EL (cell line): Measurements from ENCODE around the gene FXYD6.
A peak's percentile ranks its signal among the peaks of the same experiment; 100 is the strongest.

Experiments used
- DNase-seq: peaks from one replicate; pipeline ENCODE4 v3.0.0-alpha.2; 2016

Gene FXYD6

DNA sequence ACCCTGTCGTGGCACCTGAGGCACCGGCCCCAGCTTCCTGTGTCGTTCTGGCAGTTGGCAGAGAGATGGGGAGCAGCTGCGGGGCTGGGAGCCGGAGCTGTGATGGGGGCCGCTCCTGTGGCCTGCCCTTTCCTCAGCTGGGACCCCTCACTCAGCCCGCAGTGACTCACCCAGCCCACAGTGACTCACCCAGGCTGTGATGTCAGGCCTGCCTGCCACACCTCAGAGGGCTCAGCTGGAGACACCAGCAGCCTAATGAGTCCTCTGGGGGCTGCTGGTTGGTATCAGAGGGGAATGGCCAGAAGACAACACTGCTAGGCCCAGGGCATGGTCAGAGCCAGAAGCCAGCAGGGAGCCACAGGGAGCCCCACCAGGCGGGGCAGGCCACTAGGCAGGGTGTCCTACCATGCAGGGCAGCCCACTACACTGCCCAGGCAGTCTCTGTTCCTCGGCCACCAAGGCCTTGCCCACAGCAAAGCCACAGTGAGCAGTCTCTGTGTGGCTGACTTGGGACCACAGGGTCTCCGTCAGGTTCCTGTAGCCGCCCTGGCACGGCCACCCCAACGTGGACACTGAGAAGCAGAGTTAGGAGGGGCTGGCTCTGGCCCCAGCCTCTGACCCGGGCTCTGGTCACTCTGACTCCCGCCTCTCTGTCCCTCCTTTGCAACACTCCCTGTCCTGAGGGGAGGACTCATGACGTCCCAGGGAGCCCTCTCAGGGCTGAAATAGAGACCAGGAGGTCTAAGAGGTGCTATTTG lies 47.7 kb downstream of the FXYD6 start:
- peak; percentile 58 for DNase-seq

DNA sequence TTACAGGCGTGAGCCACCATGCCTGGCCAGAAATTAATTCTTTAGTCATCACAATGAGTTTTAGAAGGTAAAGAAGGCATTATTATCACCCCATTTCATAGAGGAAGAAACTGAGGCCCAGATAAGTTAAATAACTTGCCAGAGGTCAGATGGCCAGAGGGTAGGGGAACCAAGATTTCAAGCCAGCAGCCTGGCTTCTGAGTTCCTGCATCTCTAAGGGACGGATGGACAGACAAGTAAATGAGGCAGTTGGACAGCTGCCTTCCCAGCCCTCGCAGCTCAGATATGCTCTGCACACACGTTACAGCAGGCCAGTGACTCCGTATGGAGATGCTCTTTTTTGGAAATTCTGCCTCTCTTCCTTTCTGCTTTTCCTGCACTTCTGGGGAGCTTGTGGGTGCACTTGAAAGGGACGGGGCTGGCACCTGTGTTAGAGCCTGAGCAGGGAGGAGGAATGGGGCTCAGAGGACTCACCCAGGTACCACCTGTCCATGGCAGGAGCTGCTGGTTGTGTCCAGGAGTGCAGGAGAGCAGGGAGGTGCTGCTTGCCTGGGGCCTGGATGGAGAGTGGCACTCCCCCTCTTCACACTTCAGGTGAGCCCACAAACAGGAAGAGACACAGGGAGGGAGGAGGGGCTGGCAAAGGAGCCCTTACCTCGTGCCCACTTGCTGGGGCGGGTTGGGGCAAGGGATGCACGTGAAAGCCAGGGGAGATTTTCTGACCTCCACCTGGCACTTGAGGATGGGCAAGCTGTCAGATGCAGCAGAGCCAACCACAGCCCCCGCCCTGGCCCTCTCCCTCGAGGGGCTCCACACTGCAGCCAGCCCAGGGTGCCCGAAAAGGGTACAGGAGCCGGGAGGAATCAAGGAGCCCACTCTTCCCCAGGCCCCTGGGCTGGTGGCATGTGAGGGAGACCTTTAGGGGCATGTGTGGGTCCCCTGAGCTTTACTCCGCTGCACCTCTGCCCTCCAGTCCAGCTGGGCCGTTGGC lies 48.6 kb downstream of the FXYD6 start:
- no peak for DNase-seq

DNA sequence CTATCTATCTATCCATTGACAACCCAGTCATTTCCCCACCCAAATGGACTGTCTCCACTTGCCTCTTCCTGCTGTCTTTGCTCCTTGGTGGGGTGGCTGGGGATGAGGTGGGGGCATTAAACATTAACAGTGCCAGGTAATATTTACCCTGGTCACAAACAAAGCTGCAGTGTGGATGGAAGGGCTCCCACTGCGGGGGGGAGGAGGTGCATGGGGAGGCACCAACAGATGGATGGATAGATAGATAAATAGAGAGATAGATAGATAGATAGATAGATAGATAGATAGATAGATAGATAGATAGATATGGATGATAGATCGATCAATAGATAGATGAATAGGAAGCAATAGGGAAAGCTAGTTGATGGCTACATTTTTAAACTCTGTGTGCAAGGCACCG lies 49.6 kb downstream of the FXYD6 start:
- no peak for DNase-seq

DNA sequence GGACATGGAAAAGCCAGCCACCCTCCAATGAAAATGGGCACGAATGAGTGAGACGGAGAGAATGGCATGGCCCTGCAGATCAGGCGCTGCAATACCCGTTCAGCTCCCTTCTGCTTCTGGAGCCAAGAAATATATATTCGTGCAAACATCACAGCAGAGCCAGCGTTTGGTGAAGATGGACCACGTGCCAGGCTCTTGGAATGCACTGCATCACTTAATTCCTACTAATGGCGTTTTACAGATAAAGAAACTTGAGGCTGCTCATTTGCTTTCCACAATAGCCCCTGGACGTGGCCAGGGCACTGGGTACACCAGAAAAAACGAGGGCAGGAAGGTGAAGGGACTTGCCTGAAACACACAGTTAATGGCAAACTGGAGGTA lies 50.3 kb downstream of the FXYD6 start:
- DNase-seq: no peak

DNA sequence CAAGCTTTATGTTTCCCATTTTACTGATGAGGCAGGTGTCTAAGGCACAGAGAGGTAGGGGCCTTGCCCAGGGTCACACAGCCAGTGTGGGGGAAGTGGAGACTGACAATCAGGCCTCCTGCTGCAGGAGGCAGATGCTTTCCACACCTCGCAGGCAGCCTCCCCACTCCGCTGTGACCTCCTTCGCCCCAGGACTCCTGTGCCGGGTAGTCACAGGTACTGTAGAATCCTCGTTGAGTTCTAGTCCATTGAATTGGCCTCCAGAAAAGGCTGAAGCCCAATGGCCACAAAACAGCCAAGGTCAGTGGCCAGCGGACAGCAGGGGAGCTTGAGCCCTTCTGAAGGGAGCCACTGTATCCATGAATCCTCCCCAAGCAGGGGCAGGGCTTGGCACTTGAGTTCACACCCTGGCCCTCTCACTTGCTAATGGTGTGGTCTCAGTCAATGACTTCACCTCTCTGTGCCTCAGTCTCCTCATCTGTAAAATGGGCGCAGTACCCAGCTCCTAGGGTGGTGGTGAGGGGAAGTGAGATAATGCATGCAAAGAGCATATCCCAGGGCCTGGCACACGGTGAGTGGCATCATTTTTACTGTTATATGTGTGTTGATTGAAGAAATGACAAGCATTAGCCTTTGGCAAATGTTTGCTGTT lies 50.8 kb downstream of the FXYD6 start:
- DNase-seq: no peak

DNA sequence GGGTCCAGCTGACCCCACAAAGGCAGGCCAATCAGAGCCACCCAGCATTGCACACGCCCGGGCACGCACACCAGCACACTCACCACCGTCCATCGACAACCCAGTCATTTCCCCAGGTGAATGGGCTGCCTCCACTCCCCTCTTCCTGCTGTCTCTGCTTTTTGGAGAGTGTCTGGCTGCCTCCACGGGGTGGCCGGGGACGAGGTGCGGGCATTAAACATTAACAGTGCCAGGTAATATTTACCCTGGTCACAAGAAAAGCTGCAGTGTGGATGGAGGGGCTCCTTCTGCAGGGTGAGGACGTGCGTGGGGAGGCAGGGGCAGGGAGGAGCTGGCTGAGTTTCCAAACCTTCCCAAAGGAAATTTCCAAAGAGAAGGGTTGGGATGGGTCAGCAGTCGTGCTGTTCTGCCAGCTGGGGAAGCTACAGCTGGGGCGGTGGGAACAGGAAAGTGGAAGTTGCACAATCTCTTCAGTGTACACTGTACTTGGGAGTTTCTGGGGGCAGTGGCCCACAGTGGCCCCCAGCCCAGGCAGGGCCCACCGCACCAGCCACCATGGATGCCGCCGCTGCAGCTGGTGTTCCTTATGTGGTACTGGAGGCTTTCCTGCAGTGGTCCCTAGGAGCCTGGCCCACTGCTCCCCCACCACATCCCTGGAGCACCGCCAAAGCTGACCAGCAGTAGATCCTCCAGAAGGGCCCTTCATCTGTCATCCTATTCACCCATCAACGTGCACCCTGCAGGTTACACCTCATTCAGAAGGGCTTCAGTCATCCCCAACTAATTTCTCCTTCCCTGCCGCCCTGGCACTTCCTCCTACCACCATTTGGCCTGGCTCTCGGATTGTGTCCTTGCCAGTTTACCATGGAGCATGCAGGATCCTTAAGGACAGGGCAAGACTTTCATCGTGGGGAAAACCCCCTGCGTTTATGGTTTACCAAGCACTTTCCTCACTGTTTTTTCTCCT lies 51.6 kb downstream of the FXYD6 start, which contains the start of gene FXYD2:
Gene FXYD2 (minus strand): TSS at position 174 of the 967 bp plus-strand sequence. CDS start 66 bp downstream, at position 108.
- DNase-seq: no peak

DNA sequence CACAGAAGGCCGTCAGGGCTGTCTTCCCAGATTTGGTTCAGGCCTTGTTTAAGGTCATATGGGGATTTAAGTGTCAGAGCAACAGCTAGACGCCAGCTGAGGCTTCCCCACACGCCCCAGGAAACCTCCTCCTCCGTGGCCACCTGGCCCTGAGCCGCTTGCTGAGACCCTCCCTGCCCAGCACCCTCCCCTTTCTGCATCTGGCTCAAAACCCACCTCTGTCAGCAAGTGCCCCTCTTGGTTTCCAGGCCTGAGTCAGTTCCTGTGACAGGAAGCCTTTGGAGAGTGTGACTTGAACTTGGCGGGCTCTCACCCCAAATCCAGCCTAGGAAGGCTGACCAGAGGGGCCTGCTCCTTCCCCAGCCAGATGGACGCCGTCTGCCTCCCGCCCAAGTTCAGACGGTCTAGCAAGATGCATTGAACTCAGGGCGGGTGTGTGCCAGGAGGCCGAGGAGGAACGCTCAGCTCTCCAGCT lies 52.5 kb downstream of the FXYD6 start:
- DNase-seq: no peak

DNA sequence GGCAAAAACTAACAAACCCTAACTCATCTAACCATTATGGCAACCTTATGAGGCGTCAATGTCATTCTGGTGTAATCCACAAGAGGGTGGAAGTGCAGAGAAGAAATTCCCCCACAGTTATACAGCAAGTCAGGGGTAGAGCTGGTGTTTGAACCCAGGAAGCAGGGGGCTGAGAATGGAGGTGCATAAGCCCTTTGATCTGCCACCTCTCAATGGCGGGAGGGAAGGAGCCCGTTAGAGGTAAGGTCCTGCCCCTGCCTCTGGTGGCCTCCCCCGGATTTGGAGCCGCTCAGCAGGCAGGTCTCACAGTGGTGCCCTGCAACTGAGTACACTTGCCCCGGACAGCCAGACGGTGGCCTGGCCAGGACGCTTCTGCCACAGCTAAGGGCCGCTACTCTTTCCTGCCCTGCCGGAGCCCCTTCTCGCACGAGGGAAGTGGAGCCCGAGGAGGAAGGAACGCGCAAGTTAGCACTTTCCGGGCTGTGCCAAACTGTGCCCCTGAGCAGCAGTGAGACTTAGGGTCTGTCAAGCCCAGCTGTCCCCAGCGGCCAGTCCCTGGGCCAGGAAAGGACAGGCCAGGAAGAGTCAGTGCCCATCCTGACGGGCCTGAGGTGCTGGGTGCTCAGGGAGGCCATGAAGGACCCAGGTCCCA lies 53.0 kb downstream of the FXYD6 start:
- no peak for DNase-seq

DNA sequence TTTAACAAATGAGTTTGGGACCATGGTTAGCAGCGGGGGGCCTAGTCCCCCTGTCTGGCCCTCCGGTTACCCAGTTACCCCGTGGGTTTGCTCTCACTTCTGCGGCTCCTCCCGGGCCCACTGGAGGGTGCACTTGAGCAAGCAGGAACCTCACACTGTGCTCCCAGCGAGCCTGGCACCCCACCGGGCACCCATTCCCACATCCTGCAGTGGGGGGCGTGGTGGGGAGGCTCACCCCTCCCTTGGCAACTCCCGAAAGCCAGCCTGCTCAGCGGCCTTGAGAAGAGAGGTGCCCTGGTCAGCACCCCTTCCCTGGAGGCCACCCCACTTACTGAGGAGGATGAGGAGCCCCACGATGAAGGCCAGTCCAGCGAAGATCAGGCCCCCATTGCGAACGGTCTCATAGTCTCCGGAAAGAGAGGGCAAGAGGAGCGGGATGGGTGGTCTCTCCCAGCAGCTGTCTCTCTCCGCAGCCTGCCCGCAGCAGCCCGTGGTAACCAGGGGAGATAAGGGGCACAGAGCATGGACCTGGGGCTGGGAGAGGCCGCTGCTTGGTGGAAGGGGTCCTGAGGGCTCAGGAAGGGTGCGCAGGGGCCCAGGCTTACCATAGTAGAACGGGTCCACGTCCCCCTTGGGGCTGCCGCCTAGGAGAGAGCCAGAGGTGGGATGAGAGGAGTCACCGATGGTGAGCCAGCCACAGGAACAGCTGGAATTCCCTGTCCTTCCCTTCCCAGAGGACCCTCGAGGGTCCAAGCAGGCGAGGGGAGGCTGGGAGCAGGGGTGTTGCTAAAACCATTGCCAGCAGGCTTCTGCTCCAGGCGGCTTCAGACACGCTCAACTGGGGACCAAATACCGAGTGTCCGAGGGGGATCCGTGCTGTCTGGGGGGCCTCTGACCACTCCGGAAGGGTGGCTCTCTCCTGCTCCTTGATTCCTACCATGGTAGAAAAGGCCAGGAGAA lies 54.1 kb downstream of the FXYD6 start:
- DNase-seq: no peak

DNA sequence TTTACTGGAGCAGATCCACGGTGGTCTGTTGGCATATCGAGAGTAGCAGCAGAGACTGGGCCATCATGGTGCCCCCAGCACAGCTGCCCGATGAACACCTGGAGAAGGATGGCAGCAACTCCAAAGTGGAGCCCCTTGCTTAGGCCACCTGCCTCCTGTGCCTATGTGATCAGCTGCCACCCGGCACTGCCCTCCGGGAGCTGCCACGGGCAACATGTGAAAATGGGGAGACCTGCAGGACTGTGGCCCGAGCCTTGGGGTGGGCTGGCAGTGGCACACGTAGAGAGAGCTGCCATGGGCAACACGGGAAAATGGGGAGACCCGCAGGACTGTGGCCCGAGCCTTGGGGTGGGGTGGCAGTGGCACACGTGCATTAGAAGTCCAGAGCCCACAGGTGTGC lies 55.0 kb downstream of the FXYD6 start:
- no peak for DNase-seq

DNA sequence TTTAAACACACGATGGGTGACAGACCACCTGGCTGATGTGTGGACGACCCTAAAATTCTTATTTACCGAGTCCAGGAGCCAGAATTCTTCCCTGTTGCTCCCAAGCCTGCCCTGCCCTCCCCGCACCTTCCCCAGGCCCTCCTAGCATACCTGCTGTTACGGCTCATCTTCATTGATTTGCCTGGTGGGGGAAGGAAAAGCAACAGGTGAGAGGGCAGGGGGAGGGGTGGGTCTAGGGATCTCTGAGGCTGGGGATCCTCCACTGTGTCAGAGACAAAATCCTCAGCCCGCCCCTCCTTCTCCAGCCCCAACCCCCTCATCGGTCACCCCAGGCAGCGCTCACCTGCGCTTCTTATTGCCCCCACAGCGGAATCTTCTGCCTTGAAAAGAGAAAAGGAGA lies 55.9 kb downstream of the FXYD6 start:
- no peak for DNase-seq

DNA sequence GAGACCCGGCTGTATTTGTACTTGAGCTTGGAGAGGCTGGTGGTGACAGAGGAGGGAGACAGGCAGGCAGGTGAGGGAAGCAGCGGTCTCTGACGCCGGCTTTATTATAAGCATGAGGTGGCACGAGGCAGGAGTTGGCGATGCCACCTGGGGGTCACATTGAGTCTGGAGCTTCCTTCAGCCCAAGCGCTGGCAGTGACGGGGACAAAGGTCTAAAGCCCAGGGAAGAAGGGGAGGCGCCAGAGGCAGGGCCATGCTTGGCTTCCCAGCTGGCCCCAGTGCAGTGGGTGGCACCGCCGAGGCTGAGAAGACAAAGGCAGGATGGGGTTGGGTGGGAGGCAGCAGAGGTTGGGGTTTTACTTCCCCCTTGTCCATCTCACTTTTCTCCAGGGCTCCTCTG lies 56.4 kb downstream of the FXYD6 start:
- no peak for DNase-seq

DNA sequence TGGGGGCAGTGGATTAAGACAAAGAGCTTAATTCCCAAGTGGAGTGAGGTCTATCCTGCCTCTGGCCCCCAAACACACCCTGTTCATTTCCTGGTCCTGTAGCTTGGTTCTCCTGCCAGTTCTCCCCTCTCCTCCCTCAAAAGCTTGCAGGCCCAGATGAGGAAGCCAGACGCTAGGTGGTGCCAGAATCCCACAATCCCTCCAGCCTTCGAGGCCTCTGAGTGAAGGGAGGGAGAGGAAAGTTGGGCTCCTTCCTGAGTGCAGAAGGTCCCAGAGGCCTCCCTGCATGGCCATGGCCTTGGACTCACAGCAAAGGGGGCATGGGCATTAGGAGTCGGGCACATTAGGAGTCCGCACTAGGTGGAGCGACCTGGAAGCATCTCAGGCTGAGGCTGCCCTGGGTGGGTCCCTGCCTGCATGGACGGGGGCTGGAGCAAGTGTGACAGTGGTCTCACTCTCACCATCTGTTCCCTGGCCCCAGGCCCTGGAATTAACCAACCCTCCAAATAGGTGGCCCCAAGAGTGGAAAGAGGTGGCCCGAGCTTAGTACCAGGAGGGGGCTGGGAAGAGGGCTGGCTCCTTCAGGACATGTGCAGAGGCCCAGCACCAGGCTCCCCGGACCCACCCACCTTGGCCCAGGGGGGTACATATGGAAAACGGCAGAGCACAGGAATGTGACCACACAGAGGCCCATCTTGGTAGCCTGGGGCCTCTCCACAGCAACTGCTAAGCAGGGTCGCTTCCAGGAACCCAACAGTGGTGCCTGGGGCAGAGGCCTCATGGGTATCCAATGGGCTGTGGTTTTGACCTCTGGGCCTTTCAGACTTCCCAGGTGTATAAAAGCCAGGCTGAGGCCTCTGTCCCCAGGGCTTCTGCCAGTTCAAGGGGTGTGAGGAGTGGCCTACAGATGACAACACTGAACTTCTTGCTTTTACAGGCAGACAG lies 57.1 kb downstream of the FXYD6 start:
- peak; percentile 57 for DNase-seq

DNA sequence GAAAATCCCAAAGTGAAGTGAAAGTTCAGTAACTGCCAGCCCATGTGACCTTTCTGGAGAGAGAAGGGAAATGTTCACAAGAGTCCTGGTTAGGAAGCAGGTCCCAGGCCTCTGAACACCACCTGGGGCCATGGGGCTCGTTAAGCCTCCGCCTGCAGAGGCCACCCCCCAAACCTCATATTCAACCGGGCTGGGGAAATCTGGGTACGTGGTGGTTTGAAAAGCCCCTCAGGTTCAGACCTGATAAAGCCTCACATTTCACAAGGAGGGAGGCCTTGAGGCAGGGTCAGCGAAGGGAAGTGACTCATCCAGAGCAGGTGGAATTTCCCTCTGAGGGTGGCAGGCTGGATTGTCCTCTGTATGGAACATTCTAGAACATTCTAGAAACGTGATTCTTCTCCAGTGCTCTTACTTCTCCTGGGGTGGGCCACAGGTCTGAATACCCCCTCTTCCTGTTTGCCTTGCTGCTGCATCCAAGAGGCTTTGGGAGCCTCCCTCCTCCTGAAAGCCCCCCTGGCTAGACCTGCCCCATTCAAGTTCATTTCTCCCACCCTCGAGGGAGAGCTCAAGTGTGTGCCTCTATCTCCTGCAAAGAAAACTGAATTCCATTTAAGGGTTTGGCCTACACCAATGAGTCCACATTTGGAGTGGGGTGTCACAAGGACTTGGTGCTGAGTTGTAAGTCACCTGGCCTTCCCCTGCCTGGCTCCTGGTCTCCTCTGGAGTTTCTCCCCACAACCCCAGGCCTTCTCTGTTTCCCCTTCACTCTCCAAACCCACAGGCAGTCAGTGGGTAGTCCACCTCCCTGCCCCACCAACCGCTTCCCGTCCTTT lies 58.2 kb downstream of the FXYD6 start:
- peak; percentile 47 for DNase-seq

DNA sequence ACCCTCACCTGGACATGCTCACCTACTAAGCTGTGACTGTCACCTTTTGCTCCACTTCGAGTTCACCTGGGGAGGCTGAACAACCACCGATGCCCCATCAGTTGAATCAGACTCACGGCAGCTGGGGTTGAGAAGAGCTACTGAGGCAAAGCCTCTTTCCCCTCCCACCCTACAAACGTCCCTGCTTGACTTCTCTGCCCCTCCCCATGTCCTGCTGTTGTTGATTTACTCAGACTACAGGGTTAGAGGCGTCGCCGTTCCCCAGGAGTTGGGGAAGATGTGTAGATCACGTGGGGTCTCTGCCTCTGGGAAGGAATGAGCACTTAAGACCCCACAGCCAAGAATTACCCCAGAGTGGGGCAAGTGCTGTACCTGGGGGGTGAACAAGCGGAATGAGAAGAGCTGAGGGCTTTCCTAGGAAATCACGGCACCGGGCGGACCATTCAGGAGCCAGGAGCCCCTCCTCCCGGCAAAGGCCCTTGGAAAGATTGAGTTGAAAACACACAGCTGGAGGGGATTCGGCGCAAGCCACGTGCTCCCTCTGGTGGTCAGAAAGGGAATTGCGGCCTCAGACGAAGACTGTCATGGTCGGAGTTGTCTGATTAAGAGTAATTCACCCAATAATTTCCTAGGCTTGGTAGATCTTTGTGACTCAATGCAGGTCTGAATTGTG lies 59.0 kb downstream of the FXYD6 start:
- DNase-seq: peak; percentile 73

DNA sequence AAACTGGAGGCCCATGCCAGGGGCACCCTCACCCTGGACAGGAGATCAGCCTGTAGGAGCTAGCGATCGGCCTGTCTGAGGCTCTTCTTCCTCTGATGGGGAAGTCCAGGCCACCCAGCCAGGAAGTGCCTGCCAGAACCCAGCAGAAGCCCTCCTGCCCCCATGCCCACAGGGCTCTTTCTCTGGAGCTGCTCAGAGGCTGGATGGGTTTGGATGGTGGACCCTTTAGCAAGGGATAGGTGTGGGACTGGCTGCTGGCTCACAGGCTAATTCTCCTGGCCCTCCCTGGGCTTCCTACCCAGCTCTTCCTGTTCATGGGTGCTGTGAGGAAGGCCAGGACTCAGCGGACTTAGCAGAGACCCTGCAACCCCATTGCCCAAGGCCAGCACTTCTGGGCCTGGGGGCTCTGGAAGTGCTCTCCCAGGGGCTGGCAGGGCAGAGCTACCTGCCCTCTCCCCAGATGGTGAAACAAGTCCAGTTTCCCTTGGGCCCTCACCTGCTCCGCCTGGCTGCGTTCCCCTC lies 59.6 kb downstream of the FXYD6 start:
- DNase-seq: no peak

DNA sequence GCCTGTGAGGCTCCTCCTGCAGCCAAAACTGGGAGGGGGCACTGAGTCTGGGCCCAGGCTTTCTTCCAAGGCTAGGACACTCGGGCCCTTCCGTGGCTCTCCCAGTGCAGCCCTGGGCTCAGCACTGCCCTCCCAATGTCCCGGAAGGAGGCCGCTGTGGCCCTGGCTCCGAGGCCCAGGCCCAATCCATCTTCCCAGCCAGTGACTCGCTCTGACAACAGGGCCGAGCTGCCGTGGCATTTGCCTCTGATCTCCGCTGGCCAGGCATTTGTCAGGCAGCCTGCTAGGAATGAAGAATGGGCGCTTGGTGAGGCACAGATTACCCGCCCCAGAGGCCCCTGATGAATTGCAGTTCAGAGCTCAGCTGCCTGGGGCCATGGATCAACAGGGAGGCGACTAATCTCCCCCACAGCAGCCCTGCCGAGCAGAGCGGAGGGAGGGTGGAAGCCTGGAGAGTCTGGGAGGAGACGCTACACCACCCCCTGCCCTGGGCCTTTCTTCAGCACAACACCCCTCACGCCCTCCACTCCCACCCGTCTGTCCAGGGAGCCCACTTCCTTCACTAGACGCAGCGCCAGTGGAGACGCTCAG lies 60.2 kb downstream of the FXYD6 start:
- DNase-seq: peak; percentile 63
